WTC11 (cell line): ENCODE results near the gene NKAIN2.

ENCODE experiments used
- ZNF138 ChIP-seq: sonication (generic); formaldehyde crosslinking; conservative IDR thresholded peaks from 2 replicates; pipeline ENCODE4 v1.8.1; 2022; ENCODE audit warnings: mild to moderate bottlenecking, moderate library complexity, missing genetic modification reagents
- TF ChIP-seq, protein P1 (sequence below): fragments of 200-600 bp; IDR thresholded peaks from 2 replicates; pipeline ENCODE4 v1.8.0; 2022; ENCODE audit warnings: antibody characterized with exemption
- TF ChIP-seq, protein P2 (sequence below): sonication (generic); formaldehyde crosslinking; IDR thresholded peaks from 2 replicates; pipeline ENCODE4 v1.8.0; 2022; ENCODE audit warnings: missing genetic modification reagents
- TF ChIP-seq, protein P3 (sequence below): sonication (generic); formaldehyde crosslinking; IDR thresholded peaks from 2 replicates; pipeline ENCODE4 v1.8.1; 2023; ENCODE audit warnings: mild to moderate bottlenecking, missing genetic modification reagents, moderate library complexity
- TF ChIP-seq, protein P4 (sequence below): sonication (generic); formaldehyde crosslinking; IDR thresholded peaks from 2 replicates; pipeline ENCODE4 v1.8.0; 2022; ENCODE audit warnings: mild to moderate bottlenecking, missing genetic modification reagents
- TF ChIP-seq, protein P5 (sequence below): sonication (generic); formaldehyde crosslinking; IDR thresholded peaks from 2 replicates; pipeline ENCODE4 v1.8.0; 2022; ENCODE audit warnings: mild to moderate bottlenecking, missing genetic modification reagents

DNA sequence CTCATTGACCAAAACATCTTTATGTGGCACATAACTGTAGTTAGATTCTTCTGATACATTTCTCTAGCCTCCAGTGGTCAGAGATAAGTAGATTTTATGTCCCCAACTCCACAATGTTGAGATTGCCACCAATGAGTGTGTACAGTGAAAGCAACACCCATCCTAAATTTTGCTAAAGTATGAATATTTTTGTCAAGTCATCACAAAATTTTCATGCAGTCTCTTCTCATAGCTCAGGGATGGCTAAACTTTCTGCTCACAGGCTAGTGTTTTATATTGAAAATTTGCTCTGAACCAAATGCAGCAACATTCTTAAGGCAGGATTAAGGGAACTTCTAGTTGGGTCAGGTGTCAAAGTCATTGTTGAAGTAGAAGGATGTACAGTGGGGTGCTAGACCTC lies 203.6 kb downstream of the NKAIN2 start:
- TF ChIP-seq, protein P1, sequence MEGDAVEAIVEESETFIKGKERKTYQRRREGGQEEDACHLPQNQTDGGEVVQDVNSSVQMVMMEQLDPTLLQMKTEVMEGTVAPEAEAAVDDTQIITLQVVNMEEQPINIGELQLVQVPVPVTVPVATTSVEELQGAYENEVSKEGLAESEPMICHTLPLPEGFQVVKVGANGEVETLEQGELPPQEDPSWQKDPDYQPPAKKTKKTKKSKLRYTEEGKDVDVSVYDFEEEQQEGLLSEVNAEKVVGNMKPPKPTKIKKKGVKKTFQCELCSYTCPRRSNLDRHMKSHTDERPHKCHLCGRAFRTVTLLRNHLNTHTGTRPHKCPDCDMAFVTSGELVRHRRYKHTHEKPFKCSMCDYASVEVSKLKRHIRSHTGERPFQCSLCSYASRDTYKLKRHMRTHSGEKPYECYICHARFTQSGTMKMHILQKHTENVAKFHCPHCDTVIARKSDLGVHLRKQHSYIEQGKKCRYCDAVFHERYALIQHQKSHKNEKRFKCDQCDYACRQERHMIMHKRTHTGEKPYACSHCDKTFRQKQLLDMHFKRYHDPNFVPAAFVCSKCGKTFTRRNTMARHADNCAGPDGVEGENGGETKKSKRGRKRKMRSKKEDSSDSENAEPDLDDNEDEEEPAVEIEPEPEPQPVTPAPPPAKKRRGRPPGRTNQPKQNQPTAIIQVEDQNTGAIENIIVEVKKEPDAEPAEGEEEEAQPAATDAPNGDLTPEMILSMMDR, result no peak
- TF ChIP-seq ZNF138 (CRISPR knock-in tag), result no peak
- TF ChIP-seq, protein P2, sequence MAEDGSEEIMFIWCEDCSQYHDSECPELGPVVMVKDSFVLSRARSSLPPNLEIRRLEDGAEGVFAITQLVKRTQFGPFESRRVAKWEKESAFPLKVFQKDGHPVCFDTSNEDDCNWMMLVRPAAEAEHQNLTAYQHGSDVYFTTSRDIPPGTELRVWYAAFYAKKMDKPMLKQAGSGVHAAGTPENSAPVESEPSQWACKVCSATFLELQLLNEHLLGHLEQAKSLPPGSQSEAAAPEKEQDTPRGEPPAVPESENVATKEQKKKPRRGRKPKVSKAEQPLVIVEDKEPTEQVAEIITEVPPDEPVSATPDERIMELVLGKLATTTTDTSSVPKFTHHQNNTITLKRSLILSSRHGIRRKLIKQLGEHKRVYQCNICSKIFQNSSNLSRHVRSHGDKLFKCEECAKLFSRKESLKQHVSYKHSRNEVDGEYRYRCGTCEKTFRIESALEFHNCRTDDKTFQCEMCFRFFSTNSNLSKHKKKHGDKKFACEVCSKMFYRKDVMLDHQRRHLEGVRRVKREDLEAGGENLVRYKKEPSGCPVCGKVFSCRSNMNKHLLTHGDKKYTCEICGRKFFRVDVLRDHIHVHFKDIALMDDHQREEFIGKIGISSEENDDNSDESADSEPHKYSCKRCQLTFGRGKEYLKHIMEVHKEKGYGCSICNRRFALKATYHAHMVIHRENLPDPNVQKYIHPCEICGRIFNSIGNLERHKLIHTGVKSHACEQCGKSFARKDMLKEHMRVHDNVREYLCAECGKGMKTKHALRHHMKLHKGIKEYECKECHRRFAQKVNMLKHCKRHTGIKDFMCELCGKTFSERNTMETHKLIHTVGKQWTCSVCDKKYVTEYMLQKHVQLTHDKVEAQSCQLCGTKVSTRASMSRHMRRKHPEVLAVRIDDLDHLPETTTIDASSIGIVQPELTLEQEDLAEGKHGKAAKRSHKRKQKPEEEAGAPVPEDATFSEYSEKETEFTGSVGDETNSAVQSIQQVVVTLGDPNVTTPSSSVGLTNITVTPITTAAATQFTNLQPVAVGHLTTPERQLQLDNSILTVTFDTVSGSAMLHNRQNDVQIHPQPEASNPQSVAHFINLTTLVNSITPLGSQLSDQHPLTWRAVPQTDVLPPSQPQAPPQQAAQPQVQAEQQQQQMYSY (CRISPR knock-in tag), result no peak
- TF ChIP-seq, protein P3, sequence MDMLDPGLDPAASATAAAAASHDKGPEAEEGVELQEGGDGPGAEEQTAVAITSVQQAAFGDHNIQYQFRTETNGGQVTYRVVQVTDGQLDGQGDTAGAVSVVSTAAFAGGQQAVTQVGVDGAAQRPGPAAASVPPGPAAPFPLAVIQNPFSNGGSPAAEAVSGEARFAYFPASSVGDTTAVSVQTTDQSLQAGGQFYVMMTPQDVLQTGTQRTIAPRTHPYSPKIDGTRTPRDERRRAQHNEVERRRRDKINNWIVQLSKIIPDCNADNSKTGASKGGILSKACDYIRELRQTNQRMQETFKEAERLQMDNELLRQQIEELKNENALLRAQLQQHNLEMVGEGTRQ (CRISPR knock-in tag), result no peak
- TF ChIP-seq, protein P4, sequence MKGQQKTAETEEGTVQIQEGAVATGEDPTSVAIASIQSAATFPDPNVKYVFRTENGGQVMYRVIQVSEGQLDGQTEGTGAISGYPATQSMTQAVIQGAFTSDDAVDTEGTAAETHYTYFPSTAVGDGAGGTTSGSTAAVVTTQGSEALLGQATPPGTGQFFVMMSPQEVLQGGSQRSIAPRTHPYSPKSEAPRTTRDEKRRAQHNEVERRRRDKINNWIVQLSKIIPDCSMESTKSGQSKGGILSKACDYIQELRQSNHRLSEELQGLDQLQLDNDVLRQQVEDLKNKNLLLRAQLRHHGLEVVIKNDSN, result no peak
- TF ChIP-seq, protein P5, sequence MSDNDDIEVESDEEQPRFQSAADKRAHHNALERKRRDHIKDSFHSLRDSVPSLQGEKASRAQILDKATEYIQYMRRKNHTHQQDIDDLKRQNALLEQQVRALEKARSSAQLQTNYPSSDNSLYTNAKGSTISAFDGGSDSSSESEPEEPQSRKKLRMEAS (CRISPR knock-in tag), result no peak
